Lower leg skin (tissue), 4 donors: ENCODE results near the gene DNTTIP2. TPM values are rescaled to one million over a fixed set of nuclear protein-coding genes. Genes with fewer than 3 reads are reported as not detected.
A peak's percentile ranks its signal among the peaks of the same experiment; 100 is the strongest.

Source experiments
- DNase-seq, 2 donors: peaks; one replicate each; pipeline ENCODE4 v3.0.0-alpha.2; 2019; ENCODE audit warnings: low spot score in 2 of 2
- H3K4me3 ChIP-seq: fragments of 200-600 bp; sonication (generic); 2 replicates; pipeline ENCODE4 v1.5.1; 2017; ENCODE audit warnings: mild to moderate bottlenecking, low read depth; ENCODE audit not compliant: poor library complexity, severe bottlenecking
- POLR2A ChIP-seq, 2 donors: fragments of 450-650 bp; IDR thresholded peaks; one replicate each; pipeline ENCODE4 v1.6.1; 2016 to 2017; ENCODE audit warnings: antibody characterized with exemption in 2 of 2, mild to moderate bottlenecking in 1 of 2, moderate library complexity in 1 of 2
- WGBS, 2 donors: methylation state at CpG; one replicate each; pipeline ENCODE4 v1.1.5; 2018; 5-methylcytosine and 5-hydroxymethylcytosine counted together
- intact Hi-C: fragments of 100-400 bp; cut with DNase I; formaldehyde crosslinking; loops from one replicate; pipeline ENCODE4 v1.15.0; 2023; ENCODE audit warnings: low total_unique reads
- total RNA-seq, 4 donors: library from RNA; depleted of rRNA; stranded (reverse); fragments of >200 nt; gene quantifications; one replicate each; pipeline ENCODE4 v1.1.0, GENCODE V29; 2016
- TF ChIP-seq, protein P1 (sequence below), 3 donors: fragments of 450-650 bp; IDR thresholded peaks; one replicate each; pipeline ENCODE4 v1.5.1; 2016; ENCODE audit warnings: antibody characterized with exemption in 3 of 3, mild to moderate bottlenecking in 3 of 3, moderate library complexity in 2 of 3

The DNTTIP2 gene
- total RNA-seq, 4 donors from 2014 or later: 27.0 to 42.0 (median 34.8) TPM

DNA sequence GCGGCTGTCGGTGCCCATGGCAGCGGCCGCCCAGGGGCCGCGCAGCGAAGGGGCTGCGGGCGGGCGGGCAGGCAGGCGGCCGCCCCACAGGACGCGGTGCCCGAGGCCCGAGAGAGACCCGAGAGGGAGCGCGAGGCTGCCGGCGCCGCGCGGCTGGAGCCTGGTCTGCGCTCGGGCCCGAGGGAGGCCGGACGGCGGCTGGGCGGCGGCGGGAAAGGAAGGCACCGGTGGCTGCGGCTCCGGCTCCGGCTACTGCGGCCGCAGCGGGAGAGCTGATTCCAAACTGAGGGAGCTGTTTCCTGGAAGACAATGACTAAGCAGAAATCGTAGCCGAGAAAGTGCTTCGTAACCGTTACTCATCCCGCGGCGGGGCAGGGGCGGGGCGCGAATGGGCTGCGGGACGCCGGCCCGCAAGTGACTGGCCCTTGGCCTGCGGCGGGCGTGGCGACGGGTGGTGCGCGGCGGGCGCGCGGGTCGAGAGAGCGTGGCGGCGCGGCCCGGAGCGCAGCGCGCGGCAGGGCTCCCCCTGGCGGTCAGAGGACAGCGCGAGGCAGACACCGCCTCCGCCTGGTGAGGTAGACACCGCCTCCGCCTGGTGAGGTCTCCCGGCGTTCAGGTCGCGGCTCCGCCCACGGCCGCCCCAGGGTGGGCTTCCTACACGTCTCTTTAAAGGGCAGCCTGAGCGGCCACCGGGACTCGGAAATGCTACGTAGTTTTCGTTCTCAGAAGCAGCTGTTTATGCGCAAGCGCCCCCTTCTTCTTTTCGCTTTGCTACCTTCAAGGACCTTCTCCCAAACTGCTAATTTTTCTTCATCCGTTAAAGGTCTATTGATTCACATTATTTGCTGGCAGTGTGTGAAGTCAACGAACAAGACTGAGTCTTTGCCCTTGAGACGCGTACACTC is 30.4 kb upstream of the DNTTIP2 start, which contains the start of gene GCLM:
Gene GCLM (minus strand): TSS at position 285 of the 905 bp plus-strand sequence. CDS start 267 bp downstream, at position 18.
- DNase-seq: peak; percentile 71 to 97
- intact Hi-C loops: no loop called here
- peak within 1 kb of the TSS; percentile 91 for H3K4me3 ChIP-seq
- WGBS, 2 donors: 1% methylated on average over 52 to 85 of the region's 102 CpGs
- TF ChIP-seq POLR2A (IDR thresholded peaks at IDR 0.05): no peak
- TF ChIP-seq, protein P1, sequence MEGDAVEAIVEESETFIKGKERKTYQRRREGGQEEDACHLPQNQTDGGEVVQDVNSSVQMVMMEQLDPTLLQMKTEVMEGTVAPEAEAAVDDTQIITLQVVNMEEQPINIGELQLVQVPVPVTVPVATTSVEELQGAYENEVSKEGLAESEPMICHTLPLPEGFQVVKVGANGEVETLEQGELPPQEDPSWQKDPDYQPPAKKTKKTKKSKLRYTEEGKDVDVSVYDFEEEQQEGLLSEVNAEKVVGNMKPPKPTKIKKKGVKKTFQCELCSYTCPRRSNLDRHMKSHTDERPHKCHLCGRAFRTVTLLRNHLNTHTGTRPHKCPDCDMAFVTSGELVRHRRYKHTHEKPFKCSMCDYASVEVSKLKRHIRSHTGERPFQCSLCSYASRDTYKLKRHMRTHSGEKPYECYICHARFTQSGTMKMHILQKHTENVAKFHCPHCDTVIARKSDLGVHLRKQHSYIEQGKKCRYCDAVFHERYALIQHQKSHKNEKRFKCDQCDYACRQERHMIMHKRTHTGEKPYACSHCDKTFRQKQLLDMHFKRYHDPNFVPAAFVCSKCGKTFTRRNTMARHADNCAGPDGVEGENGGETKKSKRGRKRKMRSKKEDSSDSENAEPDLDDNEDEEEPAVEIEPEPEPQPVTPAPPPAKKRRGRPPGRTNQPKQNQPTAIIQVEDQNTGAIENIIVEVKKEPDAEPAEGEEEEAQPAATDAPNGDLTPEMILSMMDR (IDR thresholded peaks at IDR 0.05): no peak

GRCh38 chr1:93908394-93909145 is 29.6 kb upstream of the DNTTIP2 start:
- no peak for DNase-seq
- H3K4me3 ChIP-seq: peak overlapping the region; percentile 91
- TF ChIP-seq, protein P1 (IDR thresholded peaks at IDR 0.05): no peak
- TF ChIP-seq POLR2A (IDR thresholded peaks at IDR 0.05): no peak
- WGBS, 2 donors: 0% methylated on average over 16 to 32 of the region's 49 CpGs
- intact Hi-C loops: no loop called here

GRCh38 chr1:93907718-93908117 is 28.7 kb upstream of the DNTTIP2 start:
- DNase-seq: no peak
- H3K4me3 ChIP-seq: no peak overlapping the region
- intact Hi-C loops: no loop called here
- TF ChIP-seq, protein P1 (IDR thresholded peaks at IDR 0.05): no peak
- TF ChIP-seq POLR2A (IDR thresholded peaks at IDR 0.05): no peak
- 42 to 57% methylated on average over 3 of the region's 3 CpGs for WGBS, 2 donors

DNA sequence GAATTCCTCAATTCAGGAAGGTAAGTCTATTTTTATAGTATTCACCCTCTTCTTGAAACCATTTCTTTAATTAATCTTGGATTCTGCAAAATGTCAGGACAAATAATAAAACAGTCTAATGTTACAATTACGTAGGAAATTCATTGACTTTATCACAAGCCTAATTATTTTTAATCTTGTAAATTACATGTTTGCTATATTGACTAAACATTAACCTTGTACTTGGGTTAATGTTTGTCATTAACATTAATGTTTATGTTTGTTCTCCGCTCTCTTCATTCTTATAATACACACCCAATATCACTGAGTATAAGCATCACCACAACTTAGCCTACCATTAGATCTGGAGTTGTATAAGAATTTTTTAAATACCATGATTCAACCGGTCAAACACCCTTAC is 27.5 kb upstream of the DNTTIP2 start:
- intact Hi-C loops: no loop called here
- no peak for DNase-seq
- H3K4me3 ChIP-seq: no peak overlapping the region
- WGBS, 2 donors: 89 to 94% methylated on average over 3 of the region's 3 CpGs
- no peak for TF ChIP-seq POLR2A (IDR thresholded peaks at IDR 0.05)
- TF ChIP-seq, protein P1 (IDR thresholded peaks at IDR 0.05): no peak

DNA sequence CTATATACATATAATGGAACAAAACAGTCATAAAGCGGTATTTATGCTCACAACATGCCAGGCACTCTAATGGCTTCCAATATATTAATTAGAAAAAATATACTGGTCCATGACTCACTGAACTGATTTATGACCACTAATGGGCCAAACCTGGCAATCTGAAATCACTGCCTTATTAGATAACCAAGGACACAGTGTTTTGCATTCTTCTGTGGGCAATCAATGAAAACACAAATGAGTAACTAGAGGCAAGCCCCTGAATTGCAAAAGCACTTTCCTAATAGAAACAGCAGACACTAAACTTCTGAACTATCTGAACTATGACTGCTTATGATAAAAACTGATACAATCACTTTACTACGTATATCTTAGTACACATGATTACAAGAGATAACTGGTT is 26.7 kb upstream of the DNTTIP2 start:
- no peak overlapping the region for H3K4me3 ChIP-seq
- no peak for TF ChIP-seq POLR2A (IDR thresholded peaks at IDR 0.05)
- TF ChIP-seq, protein P1 (IDR thresholded peaks at IDR 0.05): no peak
- 82 to 84% methylated on average over 2 of the region's 2 CpGs for WGBS, 2 donors
- intact Hi-C loops: no loop called here
- DNase-seq: no peak
